Ovary (tissue), 3 donors: ENCODE data around the gene LRCH1.

ENCODE experiments used
- CTCF ChIP-seq, 3 donors: fragments of 450-650 bp in 2 of 3; fragments of 200-600 bp in 1 of 3; IDR thresholded peaks; one replicate each; pipeline versions ENCODE4 v1.5.1 to v1.8.0; 2016 to 2022; ENCODE audit warnings: antibody characterized with exemption in 3 of 3, mild to moderate bottlenecking in 1 of 3
- EP300 ChIP-seq: sonication (generic); formaldehyde crosslinking; IDR thresholded peaks from one replicate; pipeline ENCODE4 v1.6.1; 2017; ENCODE audit warnings: antibody characterized with exemption
- POLR2A ChIP-seq: fragments of 450-650 bp; IDR thresholded peaks from one replicate; pipeline ENCODE4 v1.6.1; 2017; ENCODE audit warnings: antibody characterized with exemption, mild to moderate bottlenecking, moderate library complexity
- donor health status: DM: no; HTN: no; CAD: no.

GRCh38 chr13:46797501-46798237, 244.7 kb downstream of the LRCH1 start:
- no peak for TF ChIP-seq CTCF (IDR thresholded peaks at IDR 0.05)
- no peak for TF ChIP-seq POLR2A
- TF ChIP-seq EP300 = no peak
